ENCODE results near the gene MRNIP.

Gene MRNIP

GRCh38 chr5:179798144-179798770 is 60.4 kb downstream of the MRNIP start:
- no peak for TF ChIP-seq CTCF (IDR thresholded peaks at IDR 0.05; ENCODE audit: insufficient read depth, low read depth, low read length, missing control alignments)
- no peak for DNase-seq (ENCODE audit: low read depth)
- no peak overlapping the region for H3K4me3 ChIP-seq (ENCODE audit: low read length)

GRCh38 chr5:179797741-179798140 is 60.9 kb downstream of the MRNIP start:
- no peak for TF ChIP-seq CTCF (IDR thresholded peaks at IDR 0.05; ENCODE audit: insufficient read depth, low read depth, low read length, missing control alignments)

GRCh38 chr5:179796877-179797608 is 61.6 kb downstream of the MRNIP start:
- no peak for DNase-seq (ENCODE audit: low read depth)
- H3K4me3 ChIP-seq (ENCODE audit: low read length), result no peak overlapping the region
- no peak for TF ChIP-seq CTCF (IDR thresholded peaks at IDR 0.05; ENCODE audit: insufficient read depth, low read depth, low read length, missing control alignments)

More at GRCh38 chr5:179797741-179798140, 60.9 kb downstream of the MRNIP start:
- H3K4me3 ChIP-seq (ENCODE audit: low read length), result no peak overlapping the region
- DNase-seq (ENCODE audit: low read depth), result no peak

- peak; percentile 26 for TF ChIP-seq CTCF (IDR thresholded peaks at IDR 0.05; ENCODE audit: insufficient read depth, low read depth, low read length, missing control alignments)
- DNase-seq (ENCODE audit: low read depth), result peak; percentile 87
- H3K4me3 ChIP-seq (ENCODE audit: low read length), result peak overlapping the region; percentile 56
Observed at GRCh38 chr5:179795863-179796833, 62.5 kb downstream of the MRNIP start.

- peak; percentile 62 for DNase-seq (ENCODE audit: low read depth)
- TF ChIP-seq CTCF (IDR thresholded peaks at IDR 0.05; ENCODE audit: insufficient read depth, low read depth, low read length, missing control alignments), result no peak
Observed at GRCh38 chr5:179795049-179795862, 63.4 kb downstream of the MRNIP start.

GRCh38 chr5:179794575-179794974 is 64.0 kb downstream of the MRNIP start:
- no peak overlapping the region for H3K4me3 ChIP-seq (ENCODE audit: low read length)
- no peak for TF ChIP-seq CTCF (IDR thresholded peaks at IDR 0.05; ENCODE audit: insufficient read depth, low read depth, low read length, missing control alignments)
- no peak for DNase-seq (ENCODE audit: low read depth)

More at GRCh38 chr5:179795049-179795862, 63.4 kb downstream of the MRNIP start:
- peak overlapping the region; percentile 56 for H3K4me3 ChIP-seq (ENCODE audit: low read length)

Data from epithelial cell of esophagus (primary cell).